Measurements from ENCODE around the gene FBRSL1. TPM values are rescaled to one million over a fixed set of nuclear protein-coding genes. Genes with fewer than 3 reads are reported as not detected.

Gene FBRSL1
- total RNA-seq, 1 donor from 2014 or later: 17.1 TPM

GRCh38 chr12:132516095-132517012 is 26.4 kb downstream of the FBRSL1 start:
- no peak overlapping the region for H3K4me3 ChIP-seq (ENCODE audit: low read depth, low read length)
- FAIRE-seq: no peak
- DNase-seq (ENCODE audit: low read depth): no peak
- TF ChIP-seq CTCF (IDR thresholded peaks at IDR 0.05; ENCODE audit: insufficient read depth, low read length, severe bottlenecking): no peak
- H3K36me3 ChIP-seq (ENCODE audit: control insufficient read depth, insufficient read depth, low read length): peaks cover 3% of the 10 kb centered on the region
- H3K27me3 ChIP-seq (ENCODE audit: control insufficient read depth, insufficient read depth, low read length): peaks cover 2% of the 10 kb centered on the region

- no peak for TF ChIP-seq CTCF (IDR thresholded peaks at IDR 0.05; ENCODE audit: insufficient read depth, low read length, severe bottlenecking)
- FAIRE-seq (no peak), DNase-seq (ENCODE audit: low read depth) (no peak)
- Histone ChIP-seq H3K27me3 (ENCODE audit: control insufficient read depth, insufficient read depth, low read length) (peaks cover 2% of the 10 kb centered on the region), H3K4me3 (ENCODE audit: low read depth, low read length) (no peak overlapping the region), H3K36me3 (ENCODE audit: control insufficient read depth, insufficient read depth, low read length) (peaks cover 3% of the 10 kb centered on the region)
Measured at GRCh38 chr12:132517013-132517739, 27.2 kb downstream of the FBRSL1 start.

- TF ChIP-seq CTCF (IDR thresholded peaks at IDR 0.05; ENCODE audit: insufficient read depth, low read length, severe bottlenecking): no peak
- Histone ChIP-seq H3K4me3 (ENCODE audit: low read depth, low read length) (no peak overlapping the region), H3K36me3 (ENCODE audit: control insufficient read depth, insufficient read depth, low read length) (peaks cover 3% of the 10 kb centered on the region), H3K27me3 (ENCODE audit: control insufficient read depth, insufficient read depth, low read length) (peaks cover 2% of the 10 kb centered on the region)
- DNase-seq (ENCODE audit: low read depth): no peak
- no peak for FAIRE-seq
Measured at GRCh38 chr12:132517740-132518100, 27.8 kb downstream of the FBRSL1 start.

GRCh38 chr12:132518354-132518992 is 28.5 kb downstream of the FBRSL1 start:
- H3K36me3 ChIP-seq (ENCODE audit: control insufficient read depth, insufficient read depth, low read length): peaks cover 3% of the 10 kb centered on the region

More at GRCh38 chr12:132518354-132518992, 28.5 kb downstream of the FBRSL1 start:
- H3K27me3 ChIP-seq (ENCODE audit: control insufficient read depth, insufficient read depth, low read length): peaks cover 2% of the 10 kb centered on the region
- DNase-seq (ENCODE audit: low read depth): no peak
- no peak for TF ChIP-seq CTCF (IDR thresholded peaks at IDR 0.05; ENCODE audit: insufficient read depth, low read length, severe bottlenecking)
- no peak overlapping the region for H3K4me3 ChIP-seq (ENCODE audit: low read depth, low read length)
- no peak for FAIRE-seq
